ENCODE measurements around the gene EPN3. TPM values are rescaled to one million over a fixed set of nuclear protein-coding genes. Genes with fewer than 3 reads are reported as not detected.

The EPN3 gene
- polyA plus RNA-seq, 1 of the 3 experiments (the other 2 are of a cell fraction): 0.05 TPM

- Histone ChIP-seq H3K4me1 (ENCODE audit: control insufficient read depth in 1 of 2, insufficient read depth in 2 of 2, low read depth in 1 of 2, low read length in 1 of 2) (peaks cover 0 to 7% of the 10 kb centered on the region in 2 experiments; a peak in 1 of 4 replicates), H3K4me3 (ENCODE audit: low read depth in 2 of 2, low read length in 1 of 2) (no peak overlapping the region), H3K9ac (no peak overlapping the region), H3K27me3 (ENCODE audit: insufficient read depth) (no peaks in the 10 kb centered on the region), H3K27ac (ENCODE audit: low read depth in 2 of 2, low read length in 1 of 2) (no peak overlapping the region), H3K79me2 (ENCODE audit: insufficient read depth) (no peaks in the 10 kb centered on the region), H3K4me2 (no peak overlapping the region), H4K20me1 (ENCODE audit: insufficient read depth) (no peaks in the 10 kb centered on the region), H2AFZ (ENCODE audit: low read depth) (no peak overlapping the region), H3K9me3 (no peaks in the 10 kb centered on the region), H3F3A (replicated peaks; ENCODE audit: insufficient read depth) (no peaks in the 10 kb centered on the region), H3K36me3 (replicated peaks in 1 of 2; ENCODE audit: control insufficient read depth in 1 of 2, insufficient read depth in 2 of 2, low read length in 1 of 2) (no peaks in the 10 kb centered on the region), H3K9me2 (no peaks in the 10 kb centered on the region)
- POLR2A ChIA-PET: no interaction called here
- WGBS (ENCODE audit: low lambda C conversion rate): 78% methylated on average over 2 of the region's 2 CpGs
- DNase-seq: no peak
- CTCF ChIA-PET: interaction anchor here (0.8 to 5.0 kb wide), 7 partner anchors 9 to 41 kb away, joined by 3 to 26 read pairs (median 5); partner anchors contain the start of gene RSAD1
- TF ChIP-seq RXRA (IDR thresholded peaks at IDR 0.05; ENCODE audit: borderline replicate concordance, low read depth) (no peak), SMC3 (IDR thresholded peaks at IDR 0.05; ENCODE audit: low read depth, low read length) (no peak), ZBTB33 (IDR thresholded peaks at IDR 0.05; ENCODE audit: borderline replicate concordance, low read depth) (no peak), NFIC (IDR thresholded peaks at IDR 0.05; ENCODE audit: borderline replicate concordance) (no peak), REST (IDR thresholded peaks at IDR 0.05; ENCODE audit: low read depth, low read length) (no peak), ELF1 (IDR thresholded peaks at IDR 0.05) (no peak), MEF2A (IDR thresholded peaks at IDR 0.05; ENCODE audit: borderline replicate concordance, low read depth) (no peak), RFX5 (IDR thresholded peaks at IDR 0.05; ENCODE audit: low read length) (no peak), NRF1 (IDR thresholded peaks at IDR 0.05; ENCODE audit: low read depth, low read length) (no peak), POLR2AphosphoS5 (IDR thresholded peaks at IDR 0.05; ENCODE audit: low read depth, low read length) (no peak), TAF1 (IDR thresholded peaks at IDR 0.05; ENCODE audit: borderline replicate concordance, low read depth, low read length) (no peak), MAX (IDR thresholded peaks at IDR 0.05; ENCODE audit: low read depth) (no peak), SIN3A (IDR thresholded peaks at IDR 0.05; ENCODE audit: borderline replicate concordance, low read depth, low read length) (no peak), JUND (IDR thresholded peaks at IDR 0.05) (no peak)
Measured at GRCh38 chr17:50520483-50520882, 12.1 kb upstream of the EPN3 start.
